GM12864 (cell line): ENCODE data around the gene ST6GALNAC6.

Experiments
- DNase-seq: peaks from one replicate; pipeline ENCODE4 v3.0.0-alpha.2; 2011; ENCODE audit warnings: low read depth
- H3K4me3 ChIP-seq: 2 replicates; pipeline ENCODE4 v1.5.1; 2011; ENCODE audit warnings: mild to moderate bottlenecking, low read depth, low read length, control low read depth
- CTCF ChIP-seq: IDR thresholded peaks from 2 replicates; pipeline ENCODE4 v1.5.1; 2011; ENCODE audit warnings: low read depth, mild to moderate bottlenecking, moderate library complexity, low read length, control low read depth, inconsistent platforms; ENCODE audit errors: missing control alignments

Gene ST6GALNAC6

GRCh38 chr9:127835991-127836516 is 63.3 kb downstream of the ST6GALNAC6 start:
- no peak for DNase-seq
- H3K4me3 ChIP-seq = no peak overlapping the region
- no peak for TF ChIP-seq CTCF
